LHCN-M2 (cell line): ENCODE measurements around the gene ARMCX4. TPM values are rescaled to one million over a fixed set of nuclear protein-coding genes. Genes with fewer than 3 reads are reported as not detected.
A peak's percentile ranks its signal among the peaks of the same experiment; 100 is the strongest.
"Not testable (repeated sequence)": the region's sequence is repeated elsewhere in the genome, so short reads cannot be mapped to it uniquely, and the experiment has no call there.

ENCODE experiments used
- DNase-seq: peaks from one replicate; pipeline ENCODE4 v3.0.0-alpha.2; 2012; ENCODE audit warnings: low read depth
- polyA plus RNA-seq: library from polyadenylated mRNA; unstranded; fragments of >200 nt; gene quantifications from one replicate; pipeline ENCODE4 v1.2.1, GENCODE V29; 2012; ENCODE audit warnings: missing spikeins
- total RNA-seq: library from RNA; depleted of rRNA; stranded (reverse); fragments of >200 nt; gene quantifications from 2 replicates; pipeline ENCODE4 v1.2.3, GENCODE V29; 2014; rRNA removed

Gene ARMCX4
- total RNA-seq: 0.92 and 1.2 TPM in 2 replicates
- polyA plus RNA-seq: 3.8 TPM

DNA sequence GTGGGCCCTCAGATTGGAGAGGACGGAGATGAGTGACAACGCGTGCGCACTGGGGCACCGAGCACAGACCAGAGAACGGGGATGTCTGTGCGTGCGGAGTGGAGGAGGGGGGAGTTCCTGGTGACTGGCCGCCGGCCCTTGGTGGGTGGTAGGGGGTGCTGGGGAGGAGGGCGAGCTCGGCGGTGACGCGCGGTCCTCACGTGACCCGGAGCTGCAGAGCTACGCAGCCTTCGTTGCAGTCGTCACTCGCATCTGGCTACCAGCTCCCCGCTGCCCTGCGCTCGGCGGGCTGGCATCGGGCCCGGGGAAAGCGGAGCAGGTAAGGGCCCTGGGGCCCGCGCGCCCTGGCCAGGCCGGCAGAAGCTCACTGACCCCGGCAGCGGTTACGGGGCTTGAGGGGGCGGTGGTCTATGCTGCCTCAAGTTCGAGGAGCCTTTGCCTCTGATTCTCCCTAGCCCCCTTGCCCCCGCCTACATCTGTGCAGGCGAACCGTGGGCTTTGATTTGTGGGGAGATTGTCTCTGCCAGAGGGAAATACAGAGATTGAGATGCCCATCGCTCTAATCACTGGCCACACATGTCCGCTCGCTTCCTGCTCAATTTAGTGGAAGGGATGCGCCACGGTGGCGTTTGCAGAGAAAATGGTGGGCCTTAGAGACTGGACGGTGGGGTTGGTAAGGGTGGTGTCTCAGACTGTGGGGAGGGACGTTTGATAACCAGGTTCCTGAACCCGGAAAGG, at the start of gene ARMCX4:
ARMCX4 (plus strand) TSS at position 245 of the 738 bp plus-strand sequence. CDS start 3,134 bp downstream, outside the sequence.
- DNase-seq: peak; percentile 10

DNA sequence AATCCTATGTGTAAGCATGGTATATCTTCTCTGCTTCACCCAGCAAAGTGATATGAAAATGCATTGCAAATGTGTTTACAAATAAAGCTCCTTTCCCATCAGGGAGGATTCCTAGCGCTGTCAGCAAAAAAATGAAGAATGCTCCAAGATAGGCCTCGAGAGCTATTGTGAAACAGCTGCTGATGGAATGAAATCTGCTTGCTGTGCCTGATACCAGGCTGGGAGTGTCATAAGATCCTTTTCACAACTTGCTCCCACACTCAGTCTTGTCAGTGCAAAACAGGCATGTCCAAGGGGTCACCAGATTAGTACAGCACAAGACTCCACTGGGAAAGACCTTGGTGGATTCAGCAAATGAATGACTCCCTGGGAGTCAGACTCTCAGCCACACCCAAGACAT, 43.2 kb upstream of the ARMCX4 start:
- DNase-seq: no peak

DNA sequence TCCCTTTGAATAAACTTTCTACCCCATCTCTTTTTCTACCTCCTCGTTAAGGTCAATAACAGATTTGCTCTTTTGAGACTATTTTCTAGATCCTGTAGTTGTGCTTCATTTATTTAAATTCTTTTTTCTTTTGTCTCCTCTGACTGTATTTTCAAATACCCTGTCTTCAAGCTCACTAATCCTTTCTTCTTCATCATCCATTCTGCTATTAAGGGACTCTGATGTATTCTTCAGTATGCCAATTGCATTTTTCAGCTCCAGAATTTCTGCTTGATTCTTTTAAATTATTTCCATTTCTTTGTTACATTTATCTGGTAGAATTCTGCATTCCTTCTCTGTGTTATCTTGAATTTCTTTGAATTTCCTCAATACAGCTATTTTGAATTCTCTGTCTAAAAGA, 36.0 kb upstream of the ARMCX4 start:
- DNase-seq: no peak

DNA sequence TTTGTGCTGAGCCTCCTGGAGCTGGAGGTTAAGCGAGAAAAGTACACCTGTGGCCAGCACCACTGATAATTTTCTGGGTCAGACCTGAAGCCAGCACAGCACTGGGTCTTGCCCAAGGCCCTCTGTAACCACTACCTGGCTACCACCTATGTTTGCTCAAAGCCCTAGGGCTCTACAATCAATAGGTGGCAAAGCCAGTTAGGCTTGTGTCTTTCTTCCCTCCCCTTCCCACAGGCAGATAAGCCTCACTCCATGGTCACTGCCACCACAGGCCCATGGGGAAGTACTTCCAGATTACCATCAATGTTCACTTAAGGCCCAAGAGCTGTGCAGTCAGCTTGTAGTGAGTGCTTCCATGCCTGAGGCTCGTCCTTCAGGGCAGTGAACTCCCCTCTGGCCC, 35.2 kb upstream of the ARMCX4 start:
- no peak for DNase-seq

DNA sequence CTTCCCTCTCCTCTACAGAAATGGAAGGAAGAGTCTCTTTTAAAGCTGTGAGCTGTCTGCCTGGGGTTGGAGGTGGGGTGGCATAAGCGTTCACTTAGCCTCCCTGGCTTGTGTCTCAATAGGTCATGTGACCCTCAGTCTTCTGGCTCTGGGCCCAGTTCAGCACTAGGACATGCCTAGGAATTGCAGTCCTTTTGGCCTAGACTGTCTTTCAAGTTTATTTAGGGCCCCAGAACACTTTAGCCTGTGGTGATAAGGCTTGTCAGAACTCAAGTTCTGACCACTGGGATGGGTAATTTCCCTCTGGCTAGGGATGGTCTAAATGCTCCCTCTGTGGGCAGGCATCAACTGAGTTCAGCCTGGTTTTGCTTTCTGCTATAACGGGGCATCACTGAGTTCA, 34.3 kb upstream of the ARMCX4 start:
- peak; percentile 55 for DNase-seq

DNA sequence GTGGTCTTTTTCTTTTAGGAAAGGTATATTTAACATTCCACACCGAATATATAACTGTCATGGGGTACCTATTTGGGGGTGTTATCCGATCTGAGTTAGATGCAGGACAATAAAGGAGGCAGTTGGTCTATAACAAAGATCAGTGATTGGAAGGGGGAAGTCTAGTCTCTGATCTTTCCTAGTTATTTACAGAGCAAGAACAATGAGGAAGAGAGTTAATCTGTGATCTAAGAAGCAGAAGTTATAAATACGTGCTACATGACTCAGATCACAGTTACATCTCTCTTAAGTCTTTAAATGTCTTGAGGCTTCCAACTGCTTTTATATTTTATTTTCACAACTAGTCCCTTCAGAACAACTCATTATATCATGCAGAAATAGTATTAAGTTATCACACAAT, 33.2 kb upstream of the ARMCX4 start:
- no peak for DNase-seq

DNA sequence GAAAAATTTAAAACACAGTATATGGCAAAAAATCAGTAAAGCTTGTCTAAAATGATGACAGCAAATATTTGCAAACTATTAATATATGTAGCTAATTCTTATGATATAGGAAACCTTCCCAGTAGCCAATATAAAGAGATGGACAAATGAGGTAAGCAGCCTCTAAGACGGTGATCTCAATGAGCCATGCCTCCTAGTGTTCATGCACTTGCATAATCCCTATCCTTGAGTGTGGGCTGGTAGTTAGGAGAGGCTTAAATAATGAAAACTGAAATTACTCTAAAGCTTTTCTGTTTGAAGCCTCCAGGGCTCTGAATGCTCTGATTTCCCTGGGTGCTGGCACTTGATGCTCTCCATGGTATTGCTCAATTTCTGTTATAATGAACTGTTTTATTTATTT, 24.6 kb upstream of the ARMCX4 start:
- no peak for DNase-seq

DNA sequence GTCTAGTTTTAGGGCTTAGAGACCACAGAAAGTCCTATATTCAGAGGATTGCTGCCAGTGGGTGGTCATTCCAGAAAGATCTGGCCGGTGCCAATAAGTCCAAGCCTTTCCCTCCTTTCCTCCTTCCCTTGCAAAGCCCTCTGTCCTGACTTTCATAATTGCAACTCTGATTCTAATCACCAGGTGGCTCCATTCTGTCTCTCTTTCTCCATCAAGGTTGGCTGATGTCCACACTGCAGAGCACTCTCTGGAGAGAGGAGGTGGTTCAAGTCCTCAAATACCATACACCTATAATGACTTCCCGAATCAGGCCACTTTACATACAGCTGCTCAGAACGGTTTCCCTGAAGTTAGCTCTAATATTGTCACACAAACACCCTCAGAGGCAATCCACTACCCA, 22.4 kb upstream of the ARMCX4 start:
- peak; percentile 31 for DNase-seq

DNA sequence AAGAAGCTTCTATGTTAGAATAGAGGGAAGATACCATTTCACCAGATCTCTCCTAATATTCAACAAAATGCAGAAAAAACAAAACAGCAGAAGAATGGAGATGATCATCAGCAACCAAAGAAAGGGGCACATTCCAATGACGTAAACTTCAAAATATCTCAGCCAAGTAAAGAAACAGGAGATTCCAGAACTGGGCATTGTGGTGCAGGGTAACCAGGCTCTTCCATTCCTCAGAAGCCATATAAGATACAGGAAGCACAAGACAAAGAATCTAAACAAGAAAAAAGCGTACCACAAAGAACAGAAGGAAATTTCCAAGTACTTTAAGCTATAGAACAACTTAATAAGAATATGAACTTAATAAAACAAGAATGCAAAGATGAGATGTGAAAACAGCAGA, 6.9 kb upstream of the ARMCX4 start:
- DNase-seq: peak; percentile 42

DNA sequence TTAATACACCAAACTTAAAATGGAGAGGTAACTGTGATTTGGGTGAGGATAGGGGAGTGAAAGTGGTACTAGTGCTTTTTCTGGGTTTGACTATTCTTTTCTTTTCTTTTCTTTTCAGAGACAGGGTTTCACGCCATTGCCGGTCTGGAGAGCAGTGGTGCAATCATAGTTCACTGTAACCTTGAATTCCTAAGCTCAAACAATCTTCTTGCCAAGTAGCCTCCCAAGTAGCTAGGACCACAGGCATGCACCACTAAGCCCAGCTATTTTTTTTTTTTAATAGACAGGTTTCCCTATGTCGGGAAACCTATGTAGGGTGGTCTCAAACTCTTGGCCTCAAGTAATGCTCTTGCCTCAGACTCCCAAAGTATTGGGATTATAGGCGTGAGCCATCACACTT, 3.0 kb upstream of the ARMCX4 start:
- DNase-seq: no peak

DNA sequence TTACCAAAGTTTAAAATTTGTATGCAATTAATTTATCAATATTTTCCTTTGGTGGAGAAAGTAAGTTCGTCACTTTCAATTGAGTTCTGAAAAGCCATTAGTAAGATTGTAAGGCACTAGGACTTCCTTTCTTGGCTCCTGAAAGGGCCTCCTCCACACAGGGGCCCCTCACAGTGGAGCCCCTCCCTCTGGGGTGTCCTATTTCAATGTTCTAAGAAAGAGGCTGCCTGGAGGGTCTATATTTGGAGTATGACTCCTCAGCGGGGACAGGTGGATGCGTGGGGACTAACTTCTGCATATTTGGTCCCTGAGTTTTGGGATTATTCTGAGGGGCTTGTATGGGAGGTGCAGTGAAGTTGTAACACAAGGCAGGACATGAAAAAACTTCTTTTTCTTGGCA, 1.6 kb upstream of the ARMCX4 start:
- peak; percentile 25 for DNase-seq

DNA sequence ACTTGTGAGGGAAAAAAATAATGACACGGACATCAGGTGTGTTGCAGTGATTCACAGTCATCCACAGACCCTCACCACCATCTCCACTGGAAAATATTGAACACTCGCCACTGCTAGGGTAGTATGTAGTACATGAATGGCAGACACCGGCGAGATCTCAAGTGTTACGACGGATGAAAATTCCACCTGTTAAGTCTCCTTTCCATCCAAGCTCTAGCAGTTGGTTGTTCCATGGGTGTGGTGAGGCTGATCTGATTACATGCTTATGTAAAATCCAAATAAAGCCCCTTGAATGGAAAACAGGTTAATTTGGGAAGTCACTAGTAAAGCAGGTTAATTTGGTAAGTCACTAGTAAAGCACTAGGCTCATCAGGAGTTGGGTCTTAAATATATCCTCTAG, 1.1 kb upstream of the ARMCX4 start:
- DNase-seq: no peak

DNA sequence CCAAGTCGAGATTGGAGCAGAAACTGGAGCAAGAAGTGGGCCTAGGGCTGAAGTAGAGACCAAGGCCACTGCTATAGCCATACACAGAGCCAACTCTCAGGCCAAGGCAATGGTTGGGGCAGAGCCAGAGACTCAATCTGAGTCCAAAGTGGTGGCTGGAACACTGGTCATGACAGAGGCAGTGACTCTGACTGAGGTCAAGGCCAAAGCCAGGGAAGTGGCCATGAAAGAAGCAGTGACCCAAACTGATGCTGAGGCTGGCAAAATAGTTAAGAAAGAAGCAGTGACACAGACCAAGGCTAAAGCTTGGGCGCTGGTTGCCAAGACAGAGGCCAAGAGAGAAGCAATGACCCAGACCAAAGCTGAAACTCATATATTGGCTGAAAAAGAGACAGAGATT, 3.5 kb downstream of the ARMCX4 start:
- no peak for DNase-seq

DNA sequence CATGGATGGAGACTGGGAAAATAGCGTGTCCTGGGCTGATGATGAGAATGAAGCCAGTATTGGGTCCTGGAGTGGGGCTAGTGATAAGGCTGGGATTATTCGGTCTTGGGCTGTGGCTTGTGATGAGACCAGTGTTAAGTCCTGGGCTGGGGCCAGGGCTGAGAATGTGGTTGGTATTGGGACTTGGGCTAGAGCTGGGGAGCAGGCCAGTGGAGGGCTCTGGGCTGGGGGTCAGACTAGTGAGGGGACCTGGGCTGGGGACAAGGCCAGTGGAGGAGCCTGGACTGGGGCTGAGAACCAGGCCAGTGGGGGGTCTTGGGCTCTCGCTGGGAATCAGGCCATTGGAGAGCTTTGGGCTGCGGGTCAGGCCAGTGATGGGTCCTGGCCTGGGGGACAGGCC, 6.7 kb downstream of the ARMCX4 start:
- no peak for DNase-seq

DNA sequence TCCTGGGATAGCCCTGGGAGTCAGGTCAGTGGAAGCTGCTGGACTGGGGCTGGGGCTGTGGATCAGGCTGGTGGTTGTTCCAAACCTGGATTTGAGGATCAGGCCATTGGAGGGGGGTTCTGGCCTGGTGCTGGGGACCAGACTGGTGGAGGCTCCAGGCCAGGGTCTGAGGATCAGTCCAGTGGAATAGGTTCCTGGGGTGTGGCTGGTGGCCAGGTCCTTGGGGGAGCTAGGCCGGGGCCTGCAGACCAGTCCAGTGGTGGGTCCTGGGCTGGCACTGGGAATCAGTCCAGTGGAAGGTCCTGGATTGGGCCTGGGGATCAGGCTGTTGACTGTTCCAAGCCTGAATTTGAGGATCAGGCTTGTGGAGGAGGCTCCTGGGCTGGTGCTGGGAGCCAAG, 8.0 kb downstream of the ARMCX4 start:
- DNase-seq: no peak

DNA sequence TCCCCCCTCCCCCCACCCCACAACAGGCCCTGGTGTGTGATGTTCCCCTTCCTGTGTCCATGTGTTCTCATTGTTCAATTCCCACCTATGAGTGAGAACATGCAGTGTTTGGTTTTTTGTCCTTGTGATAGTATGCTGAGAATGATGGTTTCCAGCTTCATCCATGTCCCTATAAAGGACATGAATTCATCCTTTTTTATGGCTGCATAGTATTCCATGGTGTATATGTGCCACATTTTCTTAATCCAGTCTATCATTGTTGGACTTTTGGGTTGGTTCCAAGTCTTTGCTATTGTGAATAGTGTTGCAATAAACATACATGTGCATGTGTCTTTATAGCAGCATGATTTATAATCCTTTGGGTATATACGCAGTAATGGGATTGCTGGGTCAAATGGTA, 17.7 kb downstream of the ARMCX4 start:
- DNase-seq: not testable (repeated sequence)

DNA sequence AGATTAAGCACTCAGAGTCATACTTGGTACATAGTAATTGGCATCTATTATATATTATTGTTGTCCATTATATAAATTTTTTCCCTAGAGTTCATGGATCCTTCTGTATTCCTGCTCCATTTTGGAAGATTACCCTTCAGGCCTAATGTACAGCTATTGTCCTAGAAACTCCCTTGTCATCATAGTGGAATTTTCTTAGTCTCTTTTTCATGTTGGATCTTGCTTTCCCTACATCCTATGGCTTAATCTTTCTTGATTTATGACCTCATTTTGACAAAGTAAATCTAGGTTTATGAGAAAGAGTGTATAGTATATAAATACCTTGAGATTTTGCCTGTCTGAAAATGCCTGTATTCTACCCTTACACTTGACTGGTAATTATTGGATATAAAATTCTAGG, 22.1 kb downstream of the ARMCX4 start:
- DNase-seq: no peak

DNA sequence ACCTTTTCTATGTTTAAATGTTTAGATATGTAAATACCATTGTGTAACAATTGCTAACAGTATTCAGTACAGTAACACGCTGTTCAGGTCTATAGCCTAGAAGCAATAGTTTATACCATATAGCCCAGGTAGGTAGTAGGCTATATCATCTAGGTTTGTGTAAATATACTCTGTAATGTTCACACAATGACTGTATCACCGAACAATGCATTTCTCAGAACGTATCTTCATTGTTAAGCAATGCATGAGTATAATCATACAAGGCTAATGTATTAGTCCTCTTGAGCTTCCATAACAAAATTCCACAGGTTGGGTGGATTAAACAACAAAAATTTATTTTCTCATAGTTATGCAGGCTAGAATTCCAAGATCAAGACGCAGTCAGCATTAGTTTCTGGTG, 22.7 kb downstream of the ARMCX4 start:
- DNase-seq: no peak

DNA sequence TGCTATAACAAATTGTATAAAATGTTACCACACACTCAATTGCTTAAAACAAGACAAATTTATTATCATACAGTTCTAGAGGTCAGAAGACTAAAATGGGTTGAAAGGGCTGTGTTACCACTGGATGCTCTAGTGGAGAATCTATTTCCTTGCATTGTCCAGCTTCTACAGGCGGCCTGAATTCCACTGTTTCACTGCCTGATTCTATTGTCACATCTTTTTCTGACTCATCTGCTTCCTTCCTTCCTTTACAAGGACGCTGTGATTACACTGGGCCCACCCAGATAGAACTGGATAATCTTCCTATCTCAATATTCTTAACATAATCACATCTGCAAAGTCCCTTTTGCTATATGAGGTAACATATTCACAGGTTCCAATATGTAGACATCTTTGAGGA, 45.7 kb downstream of the ARMCX4 start:
- DNase-seq: no peak

Other genes starting within 250 kb of the ARMCX4 start
- 0.13 TPM in 1 of 2 replicates, not detected in the other for gene TAF7L, start 194.1 kb upstream of the ARMCX4 start, total RNA-seq
- gene TIMM8A, start 136.7 kb upstream of the ARMCX4 start, total RNA-seq: 4.3 and 5.6 TPM in 2 replicates
- not detected in 2 replicates for gene BTK, start 99.3 kb upstream of the ARMCX4 start, total RNA-seq
- gene RPL36A, start 94.4 kb upstream of the ARMCX4 start, total RNA-seq: 1,273 and 1,873 TPM in 2 replicates
- gene GLA, start 77.5 kb upstream of the ARMCX4 start, total RNA-seq: 52.1 and 62.6 TPM in 2 replicates
- 65.1 and 71.9 TPM in 2 replicates for gene HNRNPH2, start 77.2 kb upstream of the ARMCX4 start, total RNA-seq
- gene ARMCX1, start 65.1 kb downstream of the ARMCX4 start, total RNA-seq: 52.3 and 73.5 TPM in 2 replicates
- gene ARMCX6, start 132.5 kb downstream of the ARMCX4 start, total RNA-seq: 32.8 and 33.5 TPM in 2 replicates
- gene ARMCX3, start 137.7 kb downstream of the ARMCX4 start, total RNA-seq: 45.4 and 47.0 TPM in 2 replicates
- gene ARMCX2, start 174.4 kb downstream of the ARMCX4 start, total RNA-seq: 199 and 221 TPM in 2 replicates